NCI-H187 treated with DMSO at 0.1 percent for 48 hours (cell line): ENCODE measurements around the gene ACACA.

Experiments used
- DNase-seq: peaks from one replicate; lab custom pipeline; 2025; lab: John Stamatoyannopoulos, UW

The ACACA gene

GRCh38 chr17:37292429-37293139, 114.1 kb downstream of the ACACA start:
- DNase-seq: no peak

GRCh38 chr17:37291351-37291750, 115.3 kb downstream of the ACACA start:
- no peak for DNase-seq

GRCh38 chr17:37286430-37286829, 120.2 kb downstream of the ACACA start:
- no peak for DNase-seq

- DNase-seq: no peak
These were observed 122.4 kb downstream of the ACACA start for GRCh38 chr17:37284191-37284590.

- DNase-seq: no peak
These were observed 123.1 kb downstream of the ACACA start for GRCh38 chr17:37283414-37283961.

- DNase-seq: no peak
These were observed 125.8 kb downstream of the ACACA start for GRCh38 chr17:37280841-37281240.

- DNase-seq: no peak
These were observed 128.3 kb downstream of the ACACA start for GRCh38 chr17:37278247-37278894.

- no peak for DNase-seq
These were observed 130.2 kb downstream of the ACACA start for GRCh38 chr17:37276475-37276874.

GRCh38 chr17:37274461-37274860, 132.2 kb downstream of the ACACA start:
- no peak for DNase-seq

- DNase-seq: no peak
These were observed 133.1 kb downstream of the ACACA start for GRCh38 chr17:37273409-37274051.

GRCh38 chr17:37265446-37266173, 141.0 kb downstream of the ACACA start:
- DNase-seq: no peak

- DNase-seq: no peak
These were observed 145.3 kb downstream of the ACACA start for GRCh38 chr17:37261286-37261685.

- DNase-seq: no peak
These were observed 147.5 kb downstream of the ACACA start for GRCh38 chr17:37259030-37259735.

GRCh38 chr17:37256627-37257026, 150.0 kb downstream of the ACACA start:
- no peak for DNase-seq

- DNase-seq: no peak
These were observed 151.2 kb downstream of the ACACA start for GRCh38 chr17:37255432-37255831.

- DNase-seq: no peak
These were observed 158.8 kb downstream of the ACACA start for GRCh38 chr17:37247825-37248224.

- no peak for DNase-seq
These were observed 160.6 kb downstream of the ACACA start for GRCh38 chr17:37246085-37246484.

- no peak for DNase-seq
These were observed 166.3 kb downstream of the ACACA start for GRCh38 chr17:37240381-37240780.

GRCh38 chr17:37239690-37240334, 166.8 kb downstream of the ACACA start:
- no peak for DNase-seq

GRCh38 chr17:37234106-37234505, 172.5 kb downstream of the ACACA start:
- no peak for DNase-seq

- DNase-seq: no peak
These were observed 173.6 kb downstream of the ACACA start for GRCh38 chr17:37233036-37233435.
